SK-N-SH (cell line): Measurements from ENCODE around the gene GTF3C1.

Source experiments
- FOSL2 ChIP-seq: IDR thresholded peaks from 2 replicates; pipeline ENCODE4 v1.4.0; 2012; ENCODE audit warnings: low read depth, mild to moderate bottlenecking, moderate library complexity, borderline replicate concordance
- JUND ChIP-seq: IDR thresholded peaks from 2 replicates; pipeline ENCODE4 v1.4.0; 2012
- POLR2AphosphoS5 ChIP-seq: IDR thresholded peaks from 2 replicates; pipeline ENCODE4 v1.6.1; 2012; ENCODE audit warnings: low read depth, low read length
- TCF12 ChIP-seq: IDR thresholded peaks from 2 replicates; pipeline ENCODE4 v1.4.0; 2012
- TF ChIP-seq, protein P1 (sequence below): IDR thresholded peaks from 2 replicates; pipeline ENCODE4 v1.4.0; 2012; ENCODE audit warnings: low read depth, borderline replicate concordance
- TF ChIP-seq, protein P2 (sequence below): fragments of 200-600 bp; sonication (generic); IDR thresholded peaks from 2 replicates; pipeline ENCODE4 v1.6.1; 2017; ENCODE audit warnings: antibody characterized with exemption, mild to moderate bottlenecking, moderate library complexity

DNA sequence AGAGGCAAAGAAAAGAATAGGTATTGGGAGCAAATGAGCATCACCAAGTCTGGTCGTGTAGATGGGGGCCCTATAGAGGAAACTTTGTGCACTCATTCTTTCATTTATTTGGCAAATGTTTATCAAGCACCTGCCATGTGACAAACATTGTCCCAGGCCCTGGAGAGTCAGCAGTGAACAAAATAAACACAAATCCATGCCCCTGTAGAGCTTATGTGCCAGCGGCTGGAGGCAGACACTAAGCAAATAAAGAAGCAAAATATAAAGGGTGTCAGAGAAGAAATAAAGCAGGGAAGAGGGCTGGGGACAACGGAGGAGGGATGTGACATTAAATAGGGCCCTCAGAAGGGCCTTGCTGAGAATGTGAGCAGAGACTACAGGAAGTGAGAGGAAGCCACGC, 45.8 kb upstream of the GTF3C1 start:
- TF ChIP-seq, protein P1, sequence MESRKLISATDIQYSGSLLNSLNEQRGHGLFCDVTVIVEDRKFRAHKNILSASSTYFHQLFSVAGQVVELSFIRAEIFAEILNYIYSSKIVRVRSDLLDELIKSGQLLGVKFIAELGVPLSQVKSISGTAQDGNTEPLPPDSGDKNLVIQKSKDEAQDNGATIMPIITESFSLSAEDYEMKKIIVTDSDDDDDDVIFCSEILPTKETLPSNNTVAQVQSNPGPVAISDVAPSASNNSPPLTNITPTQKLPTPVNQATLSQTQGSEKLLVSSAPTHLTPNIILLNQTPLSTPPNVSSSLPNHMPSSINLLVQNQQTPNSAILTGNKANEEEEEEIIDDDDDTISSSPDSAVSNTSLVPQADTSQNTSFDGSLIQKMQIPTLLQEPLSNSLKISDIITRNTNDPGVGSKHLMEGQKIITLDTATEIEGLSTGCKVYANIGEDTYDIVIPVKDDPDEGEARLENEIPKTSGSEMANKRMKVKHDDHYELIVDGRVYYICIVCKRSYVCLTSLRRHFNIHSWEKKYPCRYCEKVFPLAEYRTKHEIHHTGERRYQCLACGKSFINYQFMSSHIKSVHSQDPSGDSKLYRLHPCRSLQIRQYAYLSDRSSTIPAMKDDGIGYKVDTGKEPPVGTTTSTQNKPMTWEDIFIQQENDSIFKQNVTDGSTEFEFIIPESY, result no peak
- TF ChIP-seq POLR2AphosphoS5, result no peak
- TF ChIP-seq JUND, result no peak
- TF ChIP-seq, protein P2, sequence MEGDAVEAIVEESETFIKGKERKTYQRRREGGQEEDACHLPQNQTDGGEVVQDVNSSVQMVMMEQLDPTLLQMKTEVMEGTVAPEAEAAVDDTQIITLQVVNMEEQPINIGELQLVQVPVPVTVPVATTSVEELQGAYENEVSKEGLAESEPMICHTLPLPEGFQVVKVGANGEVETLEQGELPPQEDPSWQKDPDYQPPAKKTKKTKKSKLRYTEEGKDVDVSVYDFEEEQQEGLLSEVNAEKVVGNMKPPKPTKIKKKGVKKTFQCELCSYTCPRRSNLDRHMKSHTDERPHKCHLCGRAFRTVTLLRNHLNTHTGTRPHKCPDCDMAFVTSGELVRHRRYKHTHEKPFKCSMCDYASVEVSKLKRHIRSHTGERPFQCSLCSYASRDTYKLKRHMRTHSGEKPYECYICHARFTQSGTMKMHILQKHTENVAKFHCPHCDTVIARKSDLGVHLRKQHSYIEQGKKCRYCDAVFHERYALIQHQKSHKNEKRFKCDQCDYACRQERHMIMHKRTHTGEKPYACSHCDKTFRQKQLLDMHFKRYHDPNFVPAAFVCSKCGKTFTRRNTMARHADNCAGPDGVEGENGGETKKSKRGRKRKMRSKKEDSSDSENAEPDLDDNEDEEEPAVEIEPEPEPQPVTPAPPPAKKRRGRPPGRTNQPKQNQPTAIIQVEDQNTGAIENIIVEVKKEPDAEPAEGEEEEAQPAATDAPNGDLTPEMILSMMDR, result no peak
- TF ChIP-seq FOSL2, result no peak
- no peak for TF ChIP-seq TCF12
